Brain microvascular endothelial cell (primary cell): ENCODE results near the gene DBNDD2.

Experiments
- DNase-seq: peaks from one replicate; pipeline ENCODE4 v3.0.0-alpha.2; 2020
- H3K27ac ChIP-seq: fragments of 250-450 bp; sonication (Bioruptor Pico); 2 replicates; pipeline ENCODE4 v1.5.1; 2020; ENCODE audit warnings: mild to moderate bottlenecking, moderate library complexity
- H3K27me3 ChIP-seq: fragments of 250-450 bp; sonication (Bioruptor Pico); replicated peaks from 2 replicates; pipeline ENCODE4 v1.5.1; 2020; ENCODE audit warnings: mild to moderate bottlenecking
- H3K36me3 ChIP-seq: fragments of 250-450 bp; sonication (Bioruptor Pico); replicated peaks from 2 replicates; pipeline ENCODE4 v1.5.1; 2020; ENCODE audit warnings: mild to moderate bottlenecking
- H3K4me3 ChIP-seq: 2 replicates; pipeline ENCODE4 v1.5.1; 2011; ENCODE audit warnings: low read depth, mild to moderate bottlenecking, control low read depth, low read length, moderate library complexity
- in situ Hi-C: cut with HindIII; loops from 2 replicates; pipeline ENCODE4 v1.10.0; 2017; ENCODE audit warnings: low sequenced_read_pairs, low pct_ligation_motif_present
- TF ChIP-seq, protein P1 (sequence below): IDR thresholded peaks from 2 replicates; pipeline ENCODE4 v1.5.1; 2011; ENCODE audit warnings: low read depth, mild to moderate bottlenecking, moderate library complexity, low read length, control low read depth, inconsistent platforms; ENCODE audit errors: missing control alignments

DBNDD2 gene

DNA sequence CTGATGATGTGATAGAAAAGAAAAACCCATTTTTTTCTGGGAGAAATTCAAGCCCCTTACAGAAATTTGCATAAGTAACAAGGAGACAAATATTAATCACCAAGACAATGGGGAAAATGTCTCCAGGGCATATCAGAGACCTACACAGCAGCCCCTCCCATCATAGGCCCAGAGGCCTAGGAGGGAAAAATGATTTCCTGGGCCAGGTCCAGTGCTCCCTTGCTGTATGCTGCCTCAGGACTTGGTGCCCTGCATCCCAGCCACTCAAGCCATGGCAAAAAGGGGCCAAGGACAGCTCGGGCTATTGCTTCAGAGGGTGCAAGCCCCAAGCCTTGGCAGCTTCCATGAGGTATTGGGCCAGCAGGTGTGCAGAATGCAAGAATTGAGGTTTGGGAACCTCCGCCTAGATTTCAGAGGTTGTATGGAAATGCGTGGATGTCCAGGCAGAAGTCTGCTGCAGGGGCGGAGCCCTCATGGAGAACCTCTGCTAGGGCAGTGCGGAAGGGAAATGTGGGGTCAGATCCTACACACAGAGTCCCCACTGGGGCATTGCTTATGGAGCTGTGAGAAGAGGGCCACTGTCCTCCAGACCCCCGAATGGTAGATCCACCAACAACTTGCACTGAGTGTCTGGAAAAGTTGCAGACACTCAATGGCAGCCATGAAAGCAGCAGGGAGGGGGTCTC lies 7.6 kb upstream of the DBNDD2 start:
- no peak for DNase-seq
- Histone ChIP-seq H3K4me3 (no peak overlapping the region), H3K36me3 (no peaks in the 10 kb centered on the region), H3K27ac (no peak overlapping the region), H3K27me3 (no peaks in the 10 kb centered on the region)
- in situ Hi-C loops, result no loop called here
- TF ChIP-seq, protein P1, sequence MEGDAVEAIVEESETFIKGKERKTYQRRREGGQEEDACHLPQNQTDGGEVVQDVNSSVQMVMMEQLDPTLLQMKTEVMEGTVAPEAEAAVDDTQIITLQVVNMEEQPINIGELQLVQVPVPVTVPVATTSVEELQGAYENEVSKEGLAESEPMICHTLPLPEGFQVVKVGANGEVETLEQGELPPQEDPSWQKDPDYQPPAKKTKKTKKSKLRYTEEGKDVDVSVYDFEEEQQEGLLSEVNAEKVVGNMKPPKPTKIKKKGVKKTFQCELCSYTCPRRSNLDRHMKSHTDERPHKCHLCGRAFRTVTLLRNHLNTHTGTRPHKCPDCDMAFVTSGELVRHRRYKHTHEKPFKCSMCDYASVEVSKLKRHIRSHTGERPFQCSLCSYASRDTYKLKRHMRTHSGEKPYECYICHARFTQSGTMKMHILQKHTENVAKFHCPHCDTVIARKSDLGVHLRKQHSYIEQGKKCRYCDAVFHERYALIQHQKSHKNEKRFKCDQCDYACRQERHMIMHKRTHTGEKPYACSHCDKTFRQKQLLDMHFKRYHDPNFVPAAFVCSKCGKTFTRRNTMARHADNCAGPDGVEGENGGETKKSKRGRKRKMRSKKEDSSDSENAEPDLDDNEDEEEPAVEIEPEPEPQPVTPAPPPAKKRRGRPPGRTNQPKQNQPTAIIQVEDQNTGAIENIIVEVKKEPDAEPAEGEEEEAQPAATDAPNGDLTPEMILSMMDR, result no peak

DNA sequence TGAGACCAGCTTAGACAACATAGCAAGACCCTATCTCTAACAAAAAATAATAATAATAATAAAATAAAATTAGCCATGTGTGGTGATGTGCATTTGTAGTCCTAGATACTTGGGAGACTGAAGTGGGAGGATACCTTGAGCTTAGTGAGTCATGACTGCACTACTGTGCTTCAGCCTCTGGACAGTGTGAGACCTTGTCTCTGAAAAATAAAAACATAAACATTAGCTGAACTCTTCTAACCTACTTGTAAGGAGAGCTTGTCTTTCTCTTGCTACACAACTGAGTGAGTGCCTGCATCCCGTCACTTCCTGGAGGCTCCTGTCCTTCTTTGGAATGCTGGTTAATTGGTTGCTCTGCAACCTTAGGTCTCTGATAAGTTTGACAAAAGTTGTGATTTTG lies 5.1 kb upstream of the DBNDD2 start:
- in situ Hi-C loops, result no loop called here
- Histone ChIP-seq H3K27me3 (no peaks in the 10 kb centered on the region), H3K27ac (no peak overlapping the region), H3K36me3 (no peaks in the 10 kb centered on the region), H3K4me3 (no peak overlapping the region)
- DNase-seq, result peak; percentile 24
- TF ChIP-seq, protein P1, result no peak

DNA sequence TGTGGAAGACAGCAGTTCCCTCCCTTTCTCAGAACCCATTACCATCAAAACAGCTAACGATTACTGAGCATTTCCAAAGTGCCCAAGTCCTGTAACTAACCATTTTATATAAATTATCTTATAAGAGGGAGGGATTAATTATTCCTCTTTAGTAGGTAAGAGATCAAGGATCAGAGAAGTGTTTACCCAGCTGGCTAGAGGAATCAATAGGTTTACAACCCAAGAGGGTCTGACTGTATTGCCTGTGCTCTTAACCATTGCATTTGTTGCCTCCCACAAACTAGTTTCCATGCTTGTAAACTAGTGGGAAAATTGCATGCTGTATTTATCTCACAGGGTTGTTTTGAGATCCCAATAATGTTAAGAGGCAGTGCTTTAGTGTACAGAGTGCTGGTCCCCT lies 3.7 kb upstream of the DBNDD2 start:
- DNase-seq, result no peak
- in situ Hi-C loops, result no loop called here
- TF ChIP-seq, protein P1, result no peak
- Histone ChIP-seq H3K27ac (no peak overlapping the region), H3K36me3 (no peaks in the 10 kb centered on the region), H3K27me3 (no peaks in the 10 kb centered on the region), H3K4me3 (no peak overlapping the region)

DNA sequence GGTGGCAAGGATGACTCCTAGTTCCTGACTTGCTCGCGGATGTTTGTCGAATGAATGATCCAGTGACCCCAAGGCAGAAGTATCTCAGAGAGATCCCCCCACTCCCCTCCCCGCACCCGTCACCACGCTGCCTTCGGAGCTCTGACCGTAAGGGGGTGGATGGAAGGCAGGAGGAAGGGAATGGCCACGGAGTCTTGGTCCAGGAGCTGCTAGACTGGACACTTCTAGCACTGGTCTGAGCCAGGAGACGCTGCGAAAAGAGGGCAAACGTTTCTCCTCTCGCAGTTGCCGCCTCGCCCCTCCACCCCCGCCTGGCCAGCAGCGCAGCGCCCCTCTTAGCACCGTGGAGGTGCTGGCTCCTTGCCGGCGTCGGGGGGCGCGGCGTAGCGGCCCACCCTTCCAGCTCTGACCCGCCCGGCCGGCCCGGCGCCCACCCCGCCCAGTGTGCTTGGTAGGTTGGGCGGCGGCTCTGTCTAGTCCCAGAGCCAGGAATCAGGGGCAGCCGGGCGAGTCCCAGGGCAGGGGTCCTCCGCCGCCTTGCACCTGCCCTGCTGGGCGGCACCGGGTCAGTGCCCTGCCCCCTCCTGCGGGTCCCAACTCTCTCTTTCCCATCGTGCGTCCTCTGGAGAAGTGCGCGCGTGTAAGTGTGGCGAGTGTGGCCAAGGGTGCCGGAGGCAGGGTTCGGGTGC lies 2.4 kb upstream of the DBNDD2 start:
- peak overlapping the region; percentile 61 for H3K4me3 ChIP-seq
- H3K36me3 ChIP-seq, result peaks cover 3% of the 10 kb centered on the region
- no peak overlapping the region for H3K27ac ChIP-seq
- H3K27me3 ChIP-seq, result no peaks in the 10 kb centered on the region
- DNase-seq, result no peak
- in situ Hi-C loops, result no loop called here
- TF ChIP-seq, protein P1, result no peak

DNA sequence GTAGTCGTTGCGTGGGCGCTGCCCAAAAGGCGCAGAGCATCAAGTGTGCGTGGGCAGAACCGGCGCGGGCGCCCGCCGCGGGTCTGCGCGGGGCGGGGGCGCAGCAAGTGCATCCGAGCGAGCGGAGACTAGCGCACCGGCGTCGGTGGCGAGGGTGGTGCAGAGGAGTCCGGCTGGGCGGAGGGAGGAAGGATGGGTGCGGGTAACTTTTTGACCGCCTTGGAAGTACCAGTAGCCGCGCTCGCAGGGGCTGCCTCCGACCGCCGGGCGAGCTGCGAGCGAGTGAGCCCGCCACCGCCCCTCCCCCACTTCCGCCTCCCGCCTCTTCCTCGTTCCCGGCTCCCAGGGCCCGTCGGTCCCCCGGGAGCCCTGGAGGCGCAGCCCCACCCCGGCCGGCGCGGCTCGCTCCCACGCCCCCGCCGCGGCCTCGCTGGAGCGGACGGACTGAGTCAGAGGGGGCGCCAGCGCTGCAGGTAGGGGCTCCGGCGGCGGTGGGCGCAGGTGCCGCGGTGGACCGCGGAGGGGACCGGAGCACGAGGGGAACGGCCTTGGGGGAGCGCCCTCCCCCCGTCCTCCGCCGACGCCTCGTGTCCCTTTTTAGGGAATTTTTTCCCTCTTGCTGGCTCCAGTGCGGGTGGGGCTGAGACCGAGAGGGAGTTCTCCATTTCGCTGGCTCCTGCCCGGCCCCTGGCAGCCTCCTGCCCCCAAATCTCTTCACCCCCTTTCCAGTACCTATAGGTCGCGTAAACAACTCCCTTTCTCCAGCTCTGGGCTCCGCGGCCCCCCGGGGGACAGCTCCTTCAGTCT lies 1.6 kb upstream of the DBNDD2 start:
- TF ChIP-seq, protein P1, result no peak
- in situ Hi-C loops, result no loop called here
- no peaks in the 10 kb centered on the region for H3K27me3 ChIP-seq
- no peak for DNase-seq
- peak overlapping the region; percentile 34 for H3K27ac ChIP-seq
- peaks cover 3% of the 10 kb centered on the region for H3K36me3 ChIP-seq
- H3K4me3 ChIP-seq, result peak overlapping the region; percentile 61
